B cell (primary cell): ENCODE measurements around the gene PP2D1. TPM values are rescaled to one million over a fixed set of nuclear protein-coding genes. Genes with fewer than 3 reads are reported as not detected.

ENCODE experiments used
- ATAC-seq: fragments of 200-7000 bp; cut with Tn5 transposase; one replicate; pipeline ENCODE4 v1.10.0; 2021; ENCODE audit warnings: low read depth, mild to moderate bottlenecking, moderate number of reproducible peaks, moderate library complexity
- CTCF ChIA-PET: fragments of 350-600 bp; sonication (Branson Sonifier 250); formaldehyde crosslinking; loops from one replicate; lab custom pipeline; 2021; ENCODE audit warnings: antibody characterized with exemption, inconsistent platforms; lab: Charles Lee
- POLR2A ChIA-PET: fragments of 350-600 bp; sonication (Branson Sonifier 250); formaldehyde crosslinking; loops from one replicate; lab custom pipeline; 2021; ENCODE audit warnings: antibody characterized with exemption; lab: Charles Lee
- DNase-seq: peaks from one replicate; pipeline ENCODE4 v3.0.0; 2013
- H2AFZ ChIP-seq: 2 replicates; pipeline ENCODE4 v1.6.1; 2012; ENCODE audit warnings: mild to moderate bottlenecking, low read depth, low read length; ENCODE audit not compliant: insufficient read depth, poor library complexity, severe bottlenecking
- H3K27ac ChIP-seq, 2 donors: 1 replicate in 1 of 2; 2 replicates in 1 of 2; pipeline ENCODE4 v1.5.1; 2012 to 2013; ENCODE audit warnings: low read length in 2 of 2, mild to moderate bottlenecking in 2 of 2, moderate library complexity in 1 of 2
- H3K27me3 ChIP-seq, 4 experiments: fragments of 200-600 bp in 1 of 4; sonication (generic) in 1 of 4; replicated peaks in 1 of 4; 1 replicate in 2 of 4; 2 replicates in 2 of 4; pipeline versions ENCODE4 v1.6.1 to v1.7.0; 2013 to 2016; ENCODE audit warnings: low read length in 3 of 4, mild to moderate bottlenecking in 2 of 4, mixed read lengths in 1 of 4, moderate library complexity in 1 of 4; ENCODE audit not compliant: insufficient read depth in 4 of 4, control insufficient read depth in 3 of 4; ENCODE audit errors: control extremely low read depth in 1 of 4
- H3K36me3 ChIP-seq, 2 experiments: replicated peaks in 1 of 2; 1 replicate in 1 of 2; 2 replicates in 1 of 2; pipeline versions ENCODE4 v1.6.1 to v1.7.1; 2013; ENCODE audit warnings: low read length in 1 of 2; ENCODE audit not compliant: insufficient read depth in 2 of 2, control insufficient read depth in 1 of 2; ENCODE audit errors: control extremely low read depth in 1 of 2, extremely low read depth in 1 of 2
- H3K4me1 ChIP-seq, 2 donors: fragments of 200-600 bp in 1 of 2; sonication (generic) in 1 of 2; 1 replicate in 1 of 2; 2 replicates in 1 of 2; pipeline versions ENCODE4 v1.5.1 to v1.6.1; 2013 to 2017; ENCODE audit warnings: low read length in 2 of 2; ENCODE audit not compliant: control insufficient read depth in 2 of 2, insufficient read depth in 2 of 2
- H3K4me2 ChIP-seq: replicated peaks from 2 replicates; pipeline ENCODE3; 2012; ENCODE audit warnings: mild to moderate bottlenecking, low read depth, low read length; ENCODE audit not compliant: poor library complexity, severe bottlenecking
- H3K4me3 ChIP-seq, 5 experiments: fragments of 200-600 bp in 1 of 5; sonication (generic) in 1 of 5; 1 replicate in 3 of 5; 2 replicates in 2 of 5; pipeline versions ENCODE4 v1.5.1 to v1.7.0; 2011 to 2016; ENCODE audit warnings: low read length in 4 of 5, mild to moderate bottlenecking in 4 of 5, low read depth in 2 of 5, control low read depth in 1 of 5, moderate library complexity in 1 of 5; ENCODE audit not compliant: insufficient read depth in 1 of 5; ENCODE audit errors: control extremely low read depth in 1 of 5, extremely low read depth in 1 of 5
- H3K79me2 ChIP-seq: fragments of 200-600 bp; sonication (generic); one replicate; pipeline ENCODE4 v1.6.0; 2016; ENCODE audit warnings: low read length; ENCODE audit not compliant: control insufficient read depth, insufficient read depth
- H3K9ac ChIP-seq: fragments of 200-600 bp; sonication (generic); 2 replicates; pipeline ENCODE4 v1.6.1; 2017; ENCODE audit warnings: mild to moderate bottlenecking, low read length, moderate library complexity
- H3K9me3 ChIP-seq, 3 donors: one replicate each; pipeline versions ENCODE4 v1.6.1 to v1.7.1; 2013; ENCODE audit warnings: low read length in 2 of 3; ENCODE audit not compliant: control insufficient read depth in 2 of 3, insufficient read depth in 1 of 3; ENCODE audit errors: control extremely low read depth in 1 of 3
- H4K20me1 ChIP-seq: 2 replicates; pipeline ENCODE4 v1.6.0; 2012; ENCODE audit warnings: mild to moderate bottlenecking, low read length; ENCODE audit not compliant: insufficient read depth, control insufficient read depth, poor library complexity, severe bottlenecking
- H3K27ac Mint-ChIP-seq: one replicate; pipeline ENCODE4 v1.8.0; 2021; ENCODE audit warnings: mixed read lengths
- H3K27me3 Mint-ChIP-seq: one replicate; pipeline ENCODE4 v1.8.0; 2021; ENCODE audit warnings: mixed read lengths
- H3K4me1 Mint-ChIP-seq: one replicate; pipeline ENCODE4 v1.8.0; 2021; ENCODE audit warnings: mixed read lengths
- H3K4me3 Mint-ChIP-seq: one replicate; pipeline ENCODE4 v1.8.0; 2021; ENCODE audit warnings: mixed read lengths
- H3K9me3 Mint-ChIP-seq: one replicate; pipeline ENCODE4 v1.8.0; 2022; ENCODE audit warnings: mixed read lengths; ENCODE audit not compliant: insufficient read depth
- CTCF ChIP-seq: fragments of 200-600 bp; IDR thresholded peaks from one replicate; pipeline ENCODE4 v1.8.0; 2022; ENCODE audit warnings: antibody characterized with exemption, mild to moderate bottlenecking
- EZH2 ChIP-seq: IDR thresholded peaks from 2 replicates; pipeline ENCODE4 v1.6.1; 2012; ENCODE audit warnings: borderline replicate concordance, low read depth, mild to moderate bottlenecking, moderate library complexity, low read length; ENCODE audit not compliant: insufficient read depth, poor library complexity, severe bottlenecking
- WGBS: methylation state at CpG from one replicate; pipeline ENCODE4 v1.1.5; 2013; ENCODE audit warnings: missing lambda C conversion rate; ENCODE audit not compliant: insufficient coverage; 5-methylcytosine and 5-hydroxymethylcytosine counted together
- intact Hi-C: fragments of 100-400 bp; cut with micrococcal nuclease; formaldehyde crosslinking; loops from one replicate; pipeline ENCODE4 v1.10.0; 2022
- polyA plus RNA-seq: library from polyadenylated mRNA; depleted of rRNA; stranded (reverse); fragments of >200 nt; gene quantifications from 2 replicates; pipeline ENCODE4 v1.2.3, GENCODE V29; 2012
- total RNA-seq, 2 donors: library from RNA; stranded (reverse); fragments of 120-200 nt in 1 of 2; gene quantifications; 1 replicate in 1 of 2; 2 replicates in 1 of 2; pipeline versions ENCODE4 v1.2.3 to v1.2.4, GENCODE V29; 2013 to 2022

PP2D1 gene
- total and polyA plus RNA-seq, 2 donors (not counting 1 experiment from before 2014, with no cell fraction given) = not detected

GRCh38 chr3:19940643-19941042 lies 71.4 kb downstream of the PP2D1 start:
- ChIA-PET CTCF (no interaction called here), POLR2A (no interaction called here)
- Histone ChIP-seq H3K27me3 (no peaks in the 10 kb centered on the region), H3K9me3 (peaks cover 0 to 2% (median 0%) of the 10 kb centered on the region in 3 donors), H3K79me2 (peaks cover 13% of the 10 kb centered on the region), H3K36me3 (no peaks in the 10 kb centered on the region), H3K27ac (no peak overlapping the region), H2AFZ (no peak overlapping the region), H3K9ac (no peak overlapping the region), H3K4me2 (no peak overlapping the region), H4K20me1 (no peaks in the 10 kb centered on the region), H3K4me3 (no peak overlapping the region), H3K4me1 (peaks cover 0 to 1% of the 10 kb centered on the region in 2 donors)
- ATAC-seq (no peak), DNase-seq (no peak)
- peaks cover 4% of the 10 kb centered on the region for H3K27me3 Mint-ChIP-seq
- H3K9me3 Mint-ChIP-seq = no peaks in the 10 kb centered on the region
- no peak overlapping the region for H3K4me3 Mint-ChIP-seq
- WGBS = 88% methylated on average over 1 of the region's 1 CpG
- peaks cover 2% of the 10 kb centered on the region for H3K4me1 Mint-ChIP-seq
- intact Hi-C loops = loop anchor here (10.0 kb wide), 2 partner anchors 716 to 1516 kb away; partner anchors contain the start of gene SATB1
- H3K27ac Mint-ChIP-seq = no peak overlapping the region
- no peak for TF ChIP-seq EZH2
- TF ChIP-seq CTCF = no peak

- Histone ChIP-seq H3K27me3 (peaks cover 0 to 10% (median 0%) of the 10 kb centered on the region in 4 experiments), H3K9me3 (peaks cover 0 to 2% (median 2%) of the 10 kb centered on the region in 3 donors), H3K4me2 (no peak overlapping the region), H3K9ac (no peak overlapping the region), H3K4me3 (no peak overlapping the region), H4K20me1 (no peaks in the 10 kb centered on the region), H2AFZ (no peak overlapping the region), H3K27ac (no peak overlapping the region), H3K79me2 (no peaks in the 10 kb centered on the region), H3K4me1 (no peaks in the 10 kb centered on the region), H3K36me3 (no peaks in the 10 kb centered on the region)
- H3K27me3 Mint-ChIP-seq = peaks cover 4% of the 10 kb centered on the region
- ChIA-PET CTCF (no interaction called here), POLR2A (no interaction called here)
- no CpG with 5 or more reads among the region's 1 CpG for WGBS
- no peaks in the 10 kb centered on the region for H3K9me3 Mint-ChIP-seq
- H3K4me3 Mint-ChIP-seq = no peak overlapping the region
- TF ChIP-seq CTCF (no peak), EZH2 (no peak)
- no peak overlapping the region for H3K27ac Mint-ChIP-seq
- DNase-seq (no peak), ATAC-seq (no peak)
- intact Hi-C loops = no loop called here
- no peaks in the 10 kb centered on the region for H3K4me1 Mint-ChIP-seq
Measured at GRCh38 chr3:19938295-19938627, 73.8 kb downstream of the PP2D1 start.
